ENCODE data around the gene SOD2.

Gene SOD2

GRCh38 chr6:159682810-159683209, 10.2 kb downstream of the SOD2 start:
- Histone ChIP-seq H2AFZ (ENCODE audit: low read depth, low read length, severe bottlenecking) (no peak overlapping the region), H3K9ac (ENCODE audit: low read length) (no peak overlapping the region), H3K4me2 (ENCODE audit: low read depth, low read length, poor library complexity, severe bottlenecking) (no peak overlapping the region), H3K9me3 (ENCODE audit: insufficient read depth, low read length) (no peaks in the 10 kb centered on the region), H3K79me2 (ENCODE audit: insufficient read depth, low read length) (no peaks in the 10 kb centered on the region), H3K27me3 (ENCODE audit: low read length) (no peaks in the 10 kb centered on the region), H3K9me2 (replicated peaks; ENCODE audit: insufficient read depth, low read length) (no peaks in the 10 kb centered on the region), H3F3A (ENCODE audit: insufficient read depth) (no peaks in the 10 kb centered on the region), H3K27ac (ENCODE audit: low read depth, low read length) (no peak overlapping the region), H3K4me3 (ENCODE audit: insufficient read depth, low read length, poor library complexity, severe bottlenecking) (no peak overlapping the region), H4K20me1 (ENCODE audit: low read depth, low read length) (no peaks in the 10 kb centered on the region), H3K36me3 (ENCODE audit: low read length) (no peaks in the 10 kb centered on the region; the same call in none of the 2 replicates)
- TF ChIP-seq CTCF (IDR thresholded peaks at IDR 0.05; ENCODE audit: insufficient read depth, low read length, poor library complexity, severe bottlenecking), result no peak
- TF ChIP-seq EZH2phosphoT487 (conservative IDR thresholded peaks at IDR 0.05; ENCODE audit: low read length), result no peak

- H3F3A ChIP-seq (ENCODE audit: insufficient read depth), result no peaks in the 10 kb centered on the region
- H3K27ac ChIP-seq (ENCODE audit: low read depth, low read length), result no peak overlapping the region
- no peaks in the 10 kb centered on the region for H3K9me3 ChIP-seq (ENCODE audit: insufficient read depth, low read length)
- no peaks in the 10 kb centered on the region for H3K9me2 ChIP-seq (replicated peaks; ENCODE audit: insufficient read depth, low read length)
- H3K79me2 ChIP-seq (ENCODE audit: insufficient read depth, low read length), result no peaks in the 10 kb centered on the region
- TF ChIP-seq EZH2phosphoT487 (conservative IDR thresholded peaks at IDR 0.05; ENCODE audit: low read length), result no peak
- no peak for TF ChIP-seq CTCF (IDR thresholded peaks at IDR 0.05; ENCODE audit: insufficient read depth, low read length, poor library complexity, severe bottlenecking)
- H3K4me2 ChIP-seq (ENCODE audit: low read depth, low read length, poor library complexity, severe bottlenecking), result no peak overlapping the region
- no peak overlapping the region for H3K4me3 ChIP-seq (ENCODE audit: insufficient read depth, low read length, poor library complexity, severe bottlenecking)
- no peaks in the 10 kb centered on the region for H3K27me3 ChIP-seq (ENCODE audit: low read length)
- H2AFZ ChIP-seq (ENCODE audit: low read depth, low read length, severe bottlenecking), result no peak overlapping the region
- H3K9ac ChIP-seq (ENCODE audit: low read length), result no peak overlapping the region
- H4K20me1 ChIP-seq (ENCODE audit: low read depth, low read length), result no peaks in the 10 kb centered on the region
- H3K36me3 ChIP-seq (ENCODE audit: low read length), result no peaks in the 10 kb centered on the region; the same call in none of the 2 replicates
Observed at GRCh38 chr6:159682295-159682694, 10.7 kb downstream of the SOD2 start.

GRCh38 chr6:159681191-159681880, 11.7 kb downstream of the SOD2 start:
- no peaks in the 10 kb centered on the region; the same call in 1 of the 2 replicates for H3K36me3 ChIP-seq (ENCODE audit: low read length)
- no peaks in the 10 kb centered on the region for H3F3A ChIP-seq (ENCODE audit: insufficient read depth)
- H3K9me3 ChIP-seq (ENCODE audit: insufficient read depth, low read length), result no peaks in the 10 kb centered on the region
- H3K9ac ChIP-seq (ENCODE audit: low read length), result no peak overlapping the region
- H3K4me3 ChIP-seq (ENCODE audit: insufficient read depth, low read length, poor library complexity, severe bottlenecking), result no peak overlapping the region
- no peaks in the 10 kb centered on the region for H3K9me2 ChIP-seq (replicated peaks; ENCODE audit: insufficient read depth, low read length)
- no peaks in the 10 kb centered on the region for H3K27me3 ChIP-seq (ENCODE audit: low read length)
- no peak overlapping the region for H2AFZ ChIP-seq (ENCODE audit: low read depth, low read length, severe bottlenecking)
- H3K27ac ChIP-seq (ENCODE audit: low read depth, low read length), result no peak overlapping the region
- H3K79me2 ChIP-seq (ENCODE audit: insufficient read depth, low read length), result no peaks in the 10 kb centered on the region
- H4K20me1 ChIP-seq (ENCODE audit: low read depth, low read length), result no peaks in the 10 kb centered on the region
- no peak overlapping the region for H3K4me2 ChIP-seq (ENCODE audit: low read depth, low read length, poor library complexity, severe bottlenecking)
- TF ChIP-seq EZH2phosphoT487 (conservative IDR thresholded peaks at IDR 0.05; ENCODE audit: low read length), result no peak

GRCh38 chr6:159680104-159680503, 12.9 kb downstream of the SOD2 start:
- Histone ChIP-seq H4K20me1 (ENCODE audit: low read depth, low read length) (no peaks in the 10 kb centered on the region), H3K36me3 (ENCODE audit: low read length) (no peaks in the 10 kb centered on the region; the same call in 1 of the 2 replicates), H2AFZ (ENCODE audit: low read depth, low read length, severe bottlenecking) (no peak overlapping the region), H3K27ac (ENCODE audit: low read depth, low read length) (no peak overlapping the region), H3K9me3 (ENCODE audit: insufficient read depth, low read length) (no peaks in the 10 kb centered on the region), H3K9ac (ENCODE audit: low read length) (no peak overlapping the region), H3K27me3 (ENCODE audit: low read length) (no peaks in the 10 kb centered on the region), H3K79me2 (ENCODE audit: insufficient read depth, low read length) (no peaks in the 10 kb centered on the region), H3K4me2 (ENCODE audit: low read depth, low read length, poor library complexity, severe bottlenecking) (no peak overlapping the region), H3F3A (ENCODE audit: insufficient read depth) (no peaks in the 10 kb centered on the region), H3K9me2 (replicated peaks; ENCODE audit: insufficient read depth, low read length) (no peaks in the 10 kb centered on the region), H3K4me3 (ENCODE audit: insufficient read depth, low read length, poor library complexity, severe bottlenecking) (no peak overlapping the region)
- TF ChIP-seq CTCF (IDR thresholded peaks at IDR 0.05; ENCODE audit: insufficient read depth, low read length, poor library complexity, severe bottlenecking) (no peak), EZH2phosphoT487 (conservative IDR thresholded peaks at IDR 0.05; ENCODE audit: low read length) (no peak)
